Rectal smooth muscle tissue (tissue), 1 donor: Measurements from ENCODE around the gene ACSL3.
"Not testable (repeated sequence)": the region's sequence is repeated elsewhere in the genome, so short reads cannot be mapped to it uniquely, and the experiment has no call there.

Experiments used
- H3K27ac ChIP-seq: one replicate; pipeline ENCODE4 v1.7.0; 2013; ENCODE audit warnings: low read depth, low read length, inconsistent platforms
- H3K27me3 ChIP-seq: one replicate; pipeline ENCODE4 v1.7.0; 2013; ENCODE audit warnings: low read length; ENCODE audit not compliant: control insufficient read depth, insufficient read depth
- H3K36me3 ChIP-seq: one replicate; pipeline ENCODE4 v1.7.0; 2013; ENCODE audit warnings: low read length; ENCODE audit not compliant: control insufficient read depth, insufficient read depth
- H3K4me1 ChIP-seq: one replicate; pipeline ENCODE4 v1.7.0; 2013; ENCODE audit warnings: low read length; ENCODE audit not compliant: control insufficient read depth, insufficient read depth
- H3K4me3 ChIP-seq: one replicate; pipeline ENCODE4 v1.7.0; 2013; ENCODE audit warnings: low read length
- H3K9ac ChIP-seq: one replicate; pipeline ENCODE4 v1.7.0; 2013; ENCODE audit warnings: low read length

Gene ACSL3

GRCh38 chr2:222861411-222862105, 722 bp downstream of the ACSL3 start:
- H3K27ac ChIP-seq, result peak overlapping the region; percentile 95
- H3K27me3 ChIP-seq, result no peaks in the 10 kb centered on the region
- peak overlapping the region; percentile 84 for H3K4me3 ChIP-seq
- H3K4me1 ChIP-seq, result peaks cover 23% of the 10 kb centered on the region
- H3K36me3 ChIP-seq, result no peaks in the 10 kb centered on the region
- H3K9ac ChIP-seq, result peak overlapping the region; percentile 46

GRCh38 chr2:222862106-222862908, 1.5 kb downstream of the ACSL3 start:
- Histone ChIP-seq H3K36me3 (no peaks in the 10 kb centered on the region), H3K27me3 (no peaks in the 10 kb centered on the region), H3K4me1 (peaks cover 23% of the 10 kb centered on the region), H3K4me3 (peak overlapping the region; percentile 84), H3K9ac (no peak overlapping the region), H3K27ac (peak overlapping the region; percentile 95)

- Histone ChIP-seq H3K36me3 (no peaks in the 10 kb centered on the region), H3K27me3 (no peaks in the 10 kb centered on the region), H3K27ac (no peak overlapping the region), H3K4me3 (no peak overlapping the region), H3K4me1 (peaks cover 23% of the 10 kb centered on the region), H3K9ac (no peak overlapping the region)
Observed at GRCh38 chr2:222862909-222863544, 2.2 kb downstream of the ACSL3 start.

GRCh38 chr2:222864296-222864695, 3.5 kb downstream of the ACSL3 start:
- Histone ChIP-seq H3K27ac (no peak overlapping the region), H3K36me3 (no peaks in the 10 kb centered on the region), H3K9ac (no peak overlapping the region), H3K4me1 (peaks cover 26% of the 10 kb centered on the region), H3K27me3 (no peaks in the 10 kb centered on the region), H3K4me3 (no peak overlapping the region)

GRCh38 chr2:222865301-222865700, 4.5 kb downstream of the ACSL3 start:
- H3K4me1 ChIP-seq, result peaks cover 18% of the 10 kb centered on the region
- H3K27me3 ChIP-seq, result no peaks in the 10 kb centered on the region
- no peak overlapping the region for H3K9ac ChIP-seq
- no peak overlapping the region for H3K4me3 ChIP-seq
- H3K36me3 ChIP-seq, result no peaks in the 10 kb centered on the region
- no peak overlapping the region for H3K27ac ChIP-seq

- Histone ChIP-seq H3K27me3 (no peaks in the 10 kb centered on the region), H3K9ac (no peak overlapping the region), H3K27ac (no peak overlapping the region), H3K36me3 (no peaks in the 10 kb centered on the region), H3K4me1 (peaks cover 18% of the 10 kb centered on the region), H3K4me3 (no peak overlapping the region)
Observed at GRCh38 chr2:222866358-222866960, 5.6 kb downstream of the ACSL3 start.

GRCh38 chr2:222868560-222869251, 7.9 kb downstream of the ACSL3 start:
- H3K36me3 ChIP-seq, H3K4me3 ChIP-seq, H3K9ac ChIP-seq, H3K27me3 ChIP-seq, H3K4me1 ChIP-seq, H3K27ac ChIP-seq: not testable (repeated sequence)

- Histone ChIP-seq H3K27me3 (no peaks in the 10 kb centered on the region), H3K4me1 (peaks cover 6% of the 10 kb centered on the region), H3K9ac (no peak overlapping the region), H3K4me3 (no peak overlapping the region), H3K27ac (no peak overlapping the region), H3K36me3 (no peaks in the 10 kb centered on the region)
Observed at GRCh38 chr2:222869252-222869560, 8.4 kb downstream of the ACSL3 start.

GRCh38 chr2:222871291-222871690, 10.5 kb downstream of the ACSL3 start:
- H3K4me3 ChIP-seq, result no peak overlapping the region
- peaks cover 4% of the 10 kb centered on the region for H3K4me1 ChIP-seq
- H3K27me3 ChIP-seq, result no peaks in the 10 kb centered on the region
- no peaks in the 10 kb centered on the region for H3K36me3 ChIP-seq
- no peak overlapping the region for H3K9ac ChIP-seq
- no peak overlapping the region for H3K27ac ChIP-seq

- Histone ChIP-seq H3K9ac (no peak overlapping the region), H3K4me3 (no peak overlapping the region), H3K36me3 (no peaks in the 10 kb centered on the region), H3K27ac (no peak overlapping the region), H3K4me1 (peaks cover 4% of the 10 kb centered on the region), H3K27me3 (no peaks in the 10 kb centered on the region)
Observed at GRCh38 chr2:222872551-222872950, 11.7 kb downstream of the ACSL3 start.

GRCh38 chr2:222875482-222875881, 14.6 kb downstream of the ACSL3 start:
- Histone ChIP-seq H3K9ac (no peak overlapping the region), H3K4me3 (no peak overlapping the region), H3K27me3 (no peaks in the 10 kb centered on the region), H3K4me1 (no peaks in the 10 kb centered on the region), H3K36me3 (no peaks in the 10 kb centered on the region), H3K27ac (no peak overlapping the region)

- Histone ChIP-seq H3K27me3 (no peaks in the 10 kb centered on the region), H3K4me3 (no peak overlapping the region), H3K36me3 (no peaks in the 10 kb centered on the region), H3K4me1 (no peaks in the 10 kb centered on the region), H3K27ac (no peak overlapping the region), H3K9ac (no peak overlapping the region)
Observed at GRCh38 chr2:222876947-222877346, 16.1 kb downstream of the ACSL3 start.
